B cell (primary cell): ENCODE data around the gene ERCC2. TPM values are rescaled to one million over a fixed set of nuclear protein-coding genes. Genes with fewer than 3 reads are reported as not detected.

Source experiments
- ATAC-seq: fragments of 200-7000 bp; cut with Tn5 transposase; one replicate; pipeline ENCODE4 v1.10.0; 2021; ENCODE audit warnings: low read depth, mild to moderate bottlenecking, moderate number of reproducible peaks, moderate library complexity
- CTCF ChIA-PET: fragments of 350-600 bp; sonication (Branson Sonifier 250); formaldehyde crosslinking; loops from one replicate; lab custom pipeline; 2021; ENCODE audit warnings: antibody characterized with exemption, inconsistent platforms; lab: Charles Lee
- POLR2A ChIA-PET: fragments of 350-600 bp; sonication (Branson Sonifier 250); formaldehyde crosslinking; loops from one replicate; lab custom pipeline; 2021; ENCODE audit warnings: antibody characterized with exemption; lab: Charles Lee
- DNase-seq: peaks from one replicate; pipeline ENCODE4 v3.0.0; 2013
- H2AFZ ChIP-seq: 2 replicates; pipeline ENCODE4 v1.6.1; 2012; ENCODE audit warnings: mild to moderate bottlenecking, low read depth, low read length; ENCODE audit not compliant: insufficient read depth, poor library complexity, severe bottlenecking
- H3K27ac ChIP-seq, 2 donors: 1 replicate in 1 of 2; 2 replicates in 1 of 2; pipeline ENCODE4 v1.5.1; 2012 to 2013; ENCODE audit warnings: low read length in 2 of 2, mild to moderate bottlenecking in 2 of 2, moderate library complexity in 1 of 2
- H3K27me3 ChIP-seq, 4 experiments: fragments of 200-600 bp in 1 of 4; sonication (generic) in 1 of 4; replicated peaks in 1 of 4; 1 replicate in 2 of 4; 2 replicates in 2 of 4; pipeline versions ENCODE4 v1.6.1 to v1.7.0; 2013 to 2016; ENCODE audit warnings: low read length in 3 of 4, mild to moderate bottlenecking in 2 of 4, mixed read lengths in 1 of 4, moderate library complexity in 1 of 4; ENCODE audit not compliant: insufficient read depth in 4 of 4, control insufficient read depth in 3 of 4; ENCODE audit errors: control extremely low read depth in 1 of 4
- H3K36me3 ChIP-seq, 2 experiments: replicated peaks in 1 of 2; 1 replicate in 1 of 2; 2 replicates in 1 of 2; pipeline versions ENCODE4 v1.6.1 to v1.7.1; 2013; ENCODE audit warnings: low read length in 1 of 2; ENCODE audit not compliant: insufficient read depth in 2 of 2, control insufficient read depth in 1 of 2; ENCODE audit errors: control extremely low read depth in 1 of 2, extremely low read depth in 1 of 2
- H3K4me1 ChIP-seq, 2 donors: fragments of 200-600 bp in 1 of 2; sonication (generic) in 1 of 2; 1 replicate in 1 of 2; 2 replicates in 1 of 2; pipeline versions ENCODE4 v1.5.1 to v1.6.1; 2013 to 2017; ENCODE audit warnings: low read length in 2 of 2; ENCODE audit not compliant: control insufficient read depth in 2 of 2, insufficient read depth in 2 of 2
- H3K4me2 ChIP-seq: replicated peaks from 2 replicates; pipeline ENCODE3; 2012; ENCODE audit warnings: mild to moderate bottlenecking, low read depth, low read length; ENCODE audit not compliant: poor library complexity, severe bottlenecking
- H3K4me3 ChIP-seq, 5 experiments: fragments of 200-600 bp in 1 of 5; sonication (generic) in 1 of 5; 1 replicate in 3 of 5; 2 replicates in 2 of 5; pipeline versions ENCODE4 v1.5.1 to v1.7.0; 2011 to 2016; ENCODE audit warnings: low read length in 4 of 5, mild to moderate bottlenecking in 4 of 5, low read depth in 2 of 5, control low read depth in 1 of 5, moderate library complexity in 1 of 5; ENCODE audit not compliant: insufficient read depth in 1 of 5; ENCODE audit errors: control extremely low read depth in 1 of 5, extremely low read depth in 1 of 5
- H3K79me2 ChIP-seq: fragments of 200-600 bp; sonication (generic); one replicate; pipeline ENCODE4 v1.6.0; 2016; ENCODE audit warnings: low read length; ENCODE audit not compliant: control insufficient read depth, insufficient read depth
- H3K9ac ChIP-seq: fragments of 200-600 bp; sonication (generic); 2 replicates; pipeline ENCODE4 v1.6.1; 2017; ENCODE audit warnings: mild to moderate bottlenecking, low read length, moderate library complexity
- H3K9me3 ChIP-seq, 3 donors: one replicate each; pipeline versions ENCODE4 v1.6.1 to v1.7.1; 2013; ENCODE audit warnings: low read length in 2 of 3; ENCODE audit not compliant: control insufficient read depth in 2 of 3, insufficient read depth in 1 of 3; ENCODE audit errors: control extremely low read depth in 1 of 3
- H4K20me1 ChIP-seq: 2 replicates; pipeline ENCODE4 v1.6.0; 2012; ENCODE audit warnings: mild to moderate bottlenecking, low read length; ENCODE audit not compliant: insufficient read depth, control insufficient read depth, poor library complexity, severe bottlenecking
- H3K27ac Mint-ChIP-seq: one replicate; pipeline ENCODE4 v1.8.0; 2021; ENCODE audit warnings: mixed read lengths
- H3K27me3 Mint-ChIP-seq: one replicate; pipeline ENCODE4 v1.8.0; 2021; ENCODE audit warnings: mixed read lengths
- H3K4me1 Mint-ChIP-seq: one replicate; pipeline ENCODE4 v1.8.0; 2021; ENCODE audit warnings: mixed read lengths
- H3K4me3 Mint-ChIP-seq: one replicate; pipeline ENCODE4 v1.8.0; 2021; ENCODE audit warnings: mixed read lengths
- H3K9me3 Mint-ChIP-seq: one replicate; pipeline ENCODE4 v1.8.0; 2022; ENCODE audit warnings: mixed read lengths; ENCODE audit not compliant: insufficient read depth
- EZH2 ChIP-seq: IDR thresholded peaks from 2 replicates; pipeline ENCODE4 v1.6.1; 2012; ENCODE audit warnings: borderline replicate concordance, low read depth, mild to moderate bottlenecking, moderate library complexity, low read length; ENCODE audit not compliant: insufficient read depth, poor library complexity, severe bottlenecking
- WGBS: methylation state at CpG from one replicate; pipeline ENCODE4 v1.1.5; 2013; ENCODE audit warnings: missing lambda C conversion rate; ENCODE audit not compliant: insufficient coverage; 5-methylcytosine and 5-hydroxymethylcytosine counted together
- intact Hi-C: fragments of 100-400 bp; cut with micrococcal nuclease; formaldehyde crosslinking; loops from one replicate; pipeline ENCODE4 v1.10.0; 2022
- polyA plus RNA-seq: library from polyadenylated mRNA; depleted of rRNA; stranded (reverse); fragments of >200 nt; gene quantifications from 2 replicates; pipeline ENCODE4 v1.2.3, GENCODE V29; 2012
- total RNA-seq, 2 donors: library from RNA; stranded (reverse); fragments of 120-200 nt in 1 of 2; gene quantifications; 1 replicate in 1 of 2; 2 replicates in 1 of 2; pipeline versions ENCODE4 v1.2.3 to v1.2.4, GENCODE V29; 2013 to 2022
- TF ChIP-seq, protein P1 (sequence below): fragments of 200-600 bp; IDR thresholded peaks from one replicate; pipeline ENCODE4 v1.8.0; 2022; ENCODE audit warnings: antibody characterized with exemption, mild to moderate bottlenecking

Gene ERCC2
- total and polyA plus RNA-seq, 2 donors (not counting 1 experiment from before 2014, with no cell fraction given), result 20.8 to 26.5 TPM

DNA sequence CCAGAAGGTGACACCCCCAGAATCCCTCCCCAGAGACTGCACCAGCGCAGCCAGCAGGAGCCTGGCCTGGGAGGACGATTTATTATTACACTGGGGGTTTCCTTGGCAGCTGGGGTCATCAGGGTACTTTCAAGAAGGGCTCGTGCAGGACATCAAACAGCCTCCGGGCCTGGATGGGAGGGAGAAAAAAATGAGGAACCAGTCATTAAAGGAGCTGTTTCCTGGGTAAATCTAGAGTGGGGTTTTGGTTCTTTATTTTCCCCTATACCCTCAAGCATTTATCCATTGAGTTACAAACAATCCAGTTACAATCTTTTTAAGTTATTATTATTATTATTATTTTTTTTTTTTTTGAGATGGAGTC lies 39.2 kb upstream of the ERCC2 start:
- Mint-ChIP-seq H3K27me3 (no peaks in the 10 kb centered on the region), H3K4me1 (peaks cover 33% of the 10 kb centered on the region), H3K4me3 (no peak overlapping the region), H3K27ac (no peak overlapping the region), H3K9me3 (no peaks in the 10 kb centered on the region)
- Histone ChIP-seq H3K4me1 (peaks cover 15 to 29% of the 10 kb centered on the region in 2 donors), H3K4me3 (no peak overlapping the region), H3K27ac (no peak overlapping the region), H2AFZ (no peak overlapping the region), H3K9ac (no peak overlapping the region), H3K79me2 (peaks cover 28% of the 10 kb centered on the region), H3K27me3 (peaks cover 0 to 6% (median 2%) of the 10 kb centered on the region in 4 experiments), H3K4me2 (no peak overlapping the region), H4K20me1 (peaks cover 8% of the 10 kb centered on the region), H3K36me3 (peaks cover 3 to 14% of the 10 kb centered on the region in 2 experiments), H3K9me3 (peaks cover 0 to 3% (median 0%) of the 10 kb centered on the region in 3 donors)
- WGBS, result 57% methylated on average over 1 of the region's 4 CpGs
- ChIA-PET POLR2A (interaction anchor here (0.6 to 0.7 kb wide), 2 partner anchors 10 to 15 kb away, joined by 3 to 6 read pairs; no protein-coding TSS in a partner anchor), CTCF (interaction anchor here (0.9 to 1.6 kb wide), 4 partner anchors 30 to 76 kb away, joined by 3 to 6 read pairs (median 4); no protein-coding TSS in a partner anchor)
- TF ChIP-seq, protein P1, sequence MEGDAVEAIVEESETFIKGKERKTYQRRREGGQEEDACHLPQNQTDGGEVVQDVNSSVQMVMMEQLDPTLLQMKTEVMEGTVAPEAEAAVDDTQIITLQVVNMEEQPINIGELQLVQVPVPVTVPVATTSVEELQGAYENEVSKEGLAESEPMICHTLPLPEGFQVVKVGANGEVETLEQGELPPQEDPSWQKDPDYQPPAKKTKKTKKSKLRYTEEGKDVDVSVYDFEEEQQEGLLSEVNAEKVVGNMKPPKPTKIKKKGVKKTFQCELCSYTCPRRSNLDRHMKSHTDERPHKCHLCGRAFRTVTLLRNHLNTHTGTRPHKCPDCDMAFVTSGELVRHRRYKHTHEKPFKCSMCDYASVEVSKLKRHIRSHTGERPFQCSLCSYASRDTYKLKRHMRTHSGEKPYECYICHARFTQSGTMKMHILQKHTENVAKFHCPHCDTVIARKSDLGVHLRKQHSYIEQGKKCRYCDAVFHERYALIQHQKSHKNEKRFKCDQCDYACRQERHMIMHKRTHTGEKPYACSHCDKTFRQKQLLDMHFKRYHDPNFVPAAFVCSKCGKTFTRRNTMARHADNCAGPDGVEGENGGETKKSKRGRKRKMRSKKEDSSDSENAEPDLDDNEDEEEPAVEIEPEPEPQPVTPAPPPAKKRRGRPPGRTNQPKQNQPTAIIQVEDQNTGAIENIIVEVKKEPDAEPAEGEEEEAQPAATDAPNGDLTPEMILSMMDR, result no peak
- no peak for TF ChIP-seq EZH2
- ATAC-seq, result no peak
- no peak for DNase-seq
- intact Hi-C loops, result loop anchor here (5.0 to 10.0 kb wide), 3 partner anchors 33 to 585 kb away; partner anchors contain the start of genes CCDC61 and RELB
